H9 (cell line): ENCODE measurements around the gene ABHD12. TPM values are rescaled to one million over a fixed set of nuclear protein-coding genes. Genes with fewer than 3 reads are reported as not detected.
A peak's percentile ranks its signal among the peaks of the same experiment; 100 is the strongest.

Experiments
- DNase-seq: peaks from one replicate; pipeline ENCODE4 v3.0.0-alpha.2; 2017
- H2AFZ ChIP-seq: one replicate; pipeline ENCODE4 v1.6.1; 2013; ENCODE audit warnings: mild to moderate bottlenecking, low read length, control low read depth, moderate library complexity
- H2AK5ac ChIP-seq: 2 replicates; pipeline ENCODE4 v1.6.1; 2013; ENCODE audit warnings: low read length, control low read depth, mixed read lengths; ENCODE audit not compliant: insufficient read length
- H2BK120ac ChIP-seq: one replicate; pipeline ENCODE4 v1.6.1; 2013; ENCODE audit warnings: low read depth, mild to moderate bottlenecking, low read length, control low read depth, inconsistent platforms; ENCODE audit not compliant: poor library complexity, severe bottlenecking
- H2BK12ac ChIP-seq: 2 replicates; pipeline ENCODE4 v1.6.1; 2013; ENCODE audit warnings: low read length, control low read depth, mixed read lengths, low read depth; ENCODE audit not compliant: insufficient read length
- H2BK15ac ChIP-seq: 2 replicates; pipeline ENCODE4 v1.6.1; 2013; ENCODE audit warnings: low read depth, low read length, control low read depth
- H2BK20ac ChIP-seq: one replicate; pipeline ENCODE4 v1.6.1; 2013; ENCODE audit warnings: low read depth, mild to moderate bottlenecking, low read length, control low read depth, inconsistent platforms; ENCODE audit not compliant: poor library complexity, severe bottlenecking
- H2BK5ac ChIP-seq: 2 replicates; pipeline ENCODE4 v1.6.1; 2013; ENCODE audit warnings: low read length, control low read depth, mixed read lengths; ENCODE audit not compliant: insufficient read length
- H3K14ac ChIP-seq: 2 replicates; pipeline ENCODE4 v1.6.1; 2013; ENCODE audit warnings: low read length, control low read depth; ENCODE audit not compliant: insufficient read depth
- H3K18ac ChIP-seq: 2 replicates; pipeline ENCODE4 v1.6.1; 2013; ENCODE audit warnings: low read depth, mild to moderate bottlenecking, mixed read lengths, low read length, control low read depth; ENCODE audit not compliant: insufficient read length
- H3K23ac ChIP-seq: 2 replicates; pipeline ENCODE4 v1.6.1; 2013; ENCODE audit warnings: low read length, control low read depth, mixed read lengths, low read depth; ENCODE audit not compliant: insufficient read length
- H3K23me2 ChIP-seq: 2 replicates; pipeline ENCODE4 v1.6.1; 2013; ENCODE audit warnings: low read depth, mild to moderate bottlenecking, mixed read lengths, low read length, control low read depth; ENCODE audit not compliant: insufficient read length, poor library complexity, severe bottlenecking
- H3K27ac ChIP-seq: 2 replicates; pipeline ENCODE4 v1.5.1; 2013; ENCODE audit warnings: low read length, control low read depth, mixed read lengths, low read depth; ENCODE audit not compliant: insufficient read length
- H3K27me3 ChIP-seq: 2 replicates; pipeline ENCODE4 v1.6.1; 2013; ENCODE audit warnings: low read length, control low read depth, inconsistent platforms; ENCODE audit not compliant: insufficient read depth
- H3K4ac ChIP-seq: 2 replicates; pipeline ENCODE4 v1.6.1; 2013; ENCODE audit warnings: low read depth, mild to moderate bottlenecking, control low read depth, inconsistent platforms, low read length, moderate library complexity
- H3K4me1 ChIP-seq: 2 replicates; pipeline ENCODE4 v1.6.1; 2013; ENCODE audit warnings: low read length, control low read depth, inconsistent platforms; ENCODE audit not compliant: insufficient read depth
- H3K4me2 ChIP-seq: 2 replicates; pipeline ENCODE4 v1.6.1; 2013; ENCODE audit warnings: low read length, control low read depth, mixed read lengths; ENCODE audit not compliant: insufficient read length, insufficient read depth
- H3K56ac ChIP-seq: 2 replicates; pipeline ENCODE4 v1.6.1; 2013; ENCODE audit warnings: low read depth, mild to moderate bottlenecking, mixed read lengths, low read length, control low read depth; ENCODE audit not compliant: insufficient read length
- H3K79me1 ChIP-seq: 2 replicates; pipeline ENCODE4 v1.6.1; 2013; ENCODE audit warnings: low read depth, mild to moderate bottlenecking, moderate library complexity, low read length, control low read depth, inconsistent platforms; ENCODE audit not compliant: insufficient read depth, poor library complexity, severe bottlenecking
- H3K79me2 ChIP-seq: 2 replicates; pipeline ENCODE4 v1.6.1; 2013; ENCODE audit warnings: low read length, control low read depth, inconsistent platforms; ENCODE audit not compliant: insufficient read depth
- H3K9ac ChIP-seq: 2 replicates; pipeline ENCODE4 v1.6.1; 2013; ENCODE audit warnings: low read length, control low read depth, mixed read lengths; ENCODE audit not compliant: insufficient read length; ENCODE audit errors: extremely low read depth
- H3K9me3 ChIP-seq: one replicate; pipeline ENCODE4 v1.6.1; 2013; ENCODE audit warnings: low read depth, low read length, inconsistent platforms; ENCODE audit not compliant: control insufficient read depth
- H3T11ph ChIP-seq: one replicate; pipeline ENCODE4 v1.6.1; 2013; ENCODE audit warnings: mild to moderate bottlenecking, low read length, control low read depth, inconsistent platforms
- H4K20me1 ChIP-seq: one replicate; pipeline ENCODE4 v1.6.1; 2013; ENCODE audit not compliant: control insufficient read depth, insufficient read length, insufficient read depth
- H4K5ac ChIP-seq: 2 replicates; pipeline ENCODE4 v1.6.1; 2013; ENCODE audit warnings: low read depth, mild to moderate bottlenecking, mixed read lengths, low read length, control low read depth; ENCODE audit not compliant: insufficient read length
- H4K8ac ChIP-seq: replicated peaks from 2 replicates; pipeline ENCODE4 v1.6.1; 2013; ENCODE audit warnings: low read length, control low read depth, mixed read lengths, low read depth; ENCODE audit not compliant: insufficient read length
- H4K91ac ChIP-seq: 2 replicates; pipeline ENCODE4 v1.6.1; 2013; ENCODE audit warnings: low read depth, mild to moderate bottlenecking, moderate library complexity, mixed read lengths, low read length, control low read depth; ENCODE audit not compliant: insufficient read length
- H3K27ac Mint-ChIP-seq, 3 experiments: 2 replicates in 2 of 3; 3 replicates in 1 of 3; pipeline ENCODE4 v1.8.0; 2020 to 2021; ENCODE audit warnings: mixed read lengths in 3 of 3, mild to moderate bottlenecking in 1 of 3, moderate library complexity in 1 of 3
- H3K27me3 Mint-ChIP-seq: 2 replicates; pipeline ENCODE4 v1.8.0; 2021; ENCODE audit warnings: low read depth, mild to moderate bottlenecking, moderate library complexity, mixed read lengths
- H3K36me3 Mint-ChIP-seq, 3 experiments: 2 replicates in 2 of 3; 3 replicates in 1 of 3; pipeline ENCODE4 v1.8.0; 2020 to 2021; ENCODE audit warnings: low read depth in 3 of 3, mixed read lengths in 3 of 3; ENCODE audit not compliant: insufficient read depth in 1 of 3
- H3K4me1 Mint-ChIP-seq, 2 experiments: 2 replicates each; pipeline ENCODE4 v1.8.0; 2020; ENCODE audit warnings: mixed read lengths in 2 of 2
- H3K4me3 Mint-ChIP-seq, 2 experiments: 2 replicates in 1 of 2; 3 replicates in 1 of 2; pipeline ENCODE4 v1.8.0; 2020 to 2021; ENCODE audit warnings: mild to moderate bottlenecking in 2 of 2, mixed read lengths in 2 of 2, moderate library complexity in 1 of 2
- H3K9me3 Mint-ChIP-seq, 2 experiments: 2 replicates in 1 of 2; 3 replicates in 1 of 2; pipeline ENCODE4 v1.8.0; 2020; ENCODE audit warnings: mild to moderate bottlenecking in 2 of 2, mixed read lengths in 2 of 2, moderate library complexity in 1 of 2
- CTCF ChIP-seq: fragments of 200-600 bp; sonication (generic); conservative IDR thresholded peaks from 3 replicates; pipeline ENCODE4 v1.8.0; 2021; ENCODE audit warnings: antibody characterized with exemption, mild to moderate bottlenecking
- WGBS: extraction: QIAGEN DNeasy Blood & Tissue Kit; methylation state at CpG from one replicate; pipeline ENCODE4 v1.1.7; 2013; ENCODE audit warnings: missing lambda C conversion rate, low lambda C conversion rate, mixed read lengths; ENCODE audit not compliant: insufficient read length; ENCODE audit errors: extremely low coverage; 5-methylcytosine and 5-hydroxymethylcytosine counted together
- total RNA-seq: library from RNA; stranded (reverse); gene quantifications from 2 replicates; pipeline ENCODE4 v1.2.1, GENCODE V29; 2021

ABHD12 gene
- total RNA-seq, 1 experiment from 2014 or later = 54.4 TPM

- no peak overlapping the region for H2BK20ac ChIP-seq
- H2AFZ ChIP-seq = no peak overlapping the region
- H3K9me3 Mint-ChIP-seq = no peaks in the 10 kb centered on the region
- H3K9me3 ChIP-seq = no peaks in the 10 kb centered on the region
- no peak overlapping the region for H2AK5ac ChIP-seq
- no CpG with 5 or more reads among the region's 9 CpGs for WGBS
- no peak overlapping the region for H3K56ac ChIP-seq
- no peak overlapping the region for H3K14ac ChIP-seq
- H2BK5ac ChIP-seq = no peak overlapping the region
- H3K4me2 ChIP-seq = no peak overlapping the region
- H3K23me2 ChIP-seq = no peaks in the 10 kb centered on the region
- H3K27ac ChIP-seq = no peak overlapping the region
- no peak overlapping the region for H2BK120ac ChIP-seq
- H3K4me1 Mint-ChIP-seq = peaks cover 18 to 20% of the 10 kb centered on the region in 2 experiments
- no peak overlapping the region for H2BK15ac ChIP-seq
- peaks cover 1% of the 10 kb centered on the region; the same call in 1 of the 2 replicates for H3K79me2 ChIP-seq
- no peaks in the 10 kb centered on the region for H3K27me3 Mint-ChIP-seq
- no peak overlapping the region for H3K4me3 Mint-ChIP-seq
- H3K23ac ChIP-seq = no peak overlapping the region
- H3K9ac ChIP-seq = no peak overlapping the region
- H3K27me3 ChIP-seq = no peaks in the 10 kb centered on the region
- no peak for DNase-seq
- TF ChIP-seq CTCF = no peak
- H3K4ac ChIP-seq = no peak overlapping the region
- H2BK12ac ChIP-seq = no peak overlapping the region
- H3K18ac ChIP-seq = no peak overlapping the region
- peaks cover 3% of the 10 kb centered on the region for H3K4me1 ChIP-seq
- no peak overlapping the region for H4K5ac ChIP-seq
- H4K20me1 ChIP-seq = no peaks in the 10 kb centered on the region
- peak overlapping the region in 1 of 3 experiments; percentile 76; a peak in 1 of 7 replicates for H3K27ac Mint-ChIP-seq
- H3T11ph ChIP-seq = no peak overlapping the region
- H3K79me1 ChIP-seq = peaks cover 7% of the 10 kb centered on the region
- no peak overlapping the region for H4K8ac ChIP-seq
- peaks cover 8 to 13% (median 9%) of the 10 kb centered on the region in 3 experiments; a peak in 6 of 7 replicates for H3K36me3 Mint-ChIP-seq
- H4K91ac ChIP-seq = no peak overlapping the region
Observed at GRCh38 chr20:25341716-25342680, 48.6 kb downstream of the ABHD12 start.
